Activated naive CD4-positive, alpha-beta T cell treated with anti-CD3 and anti-CD28 coated beads for 36 hours (primary cell): ENCODE results near the gene TANC1. TPM values are rescaled to one million over a fixed set of nuclear protein-coding genes. Genes with fewer than 3 reads are reported as not detected.

Source experiments
- CTCF ChIA-PET: fragments of 350-600 bp; sonication (Branson Sonifier 250); formaldehyde crosslinking; loops from one replicate; lab custom pipeline; 2021; ENCODE audit warnings: antibody characterized with exemption; lab: Charles Lee
- DNase-seq: peaks from one replicate; pipeline ENCODE4 v3.0.0-alpha.2; 2020
- H3K27ac Mint-ChIP-seq: one replicate; pipeline ENCODE4 v1.8.0; 2021; ENCODE audit warnings: mild to moderate bottlenecking, mixed read lengths
- H3K27me3 Mint-ChIP-seq: one replicate; pipeline ENCODE4 v1.8.0; 2021; ENCODE audit warnings: low read depth, mixed read lengths
- H3K36me3 Mint-ChIP-seq: one replicate; pipeline ENCODE4 v1.8.0; 2021; ENCODE audit warnings: low read depth, mixed read lengths
- H3K4me1 Mint-ChIP-seq: one replicate; pipeline ENCODE4 v1.8.0; 2021; ENCODE audit warnings: low read depth, mixed read lengths
- H3K4me3 Mint-ChIP-seq: one replicate; pipeline ENCODE4 v1.8.0; 2021; ENCODE audit warnings: mild to moderate bottlenecking, moderate library complexity, mixed read lengths
- H3K9me3 Mint-ChIP-seq: one replicate; pipeline ENCODE4 v1.8.0; 2021; ENCODE audit warnings: mixed read lengths
- intact Hi-C: fragments of 100-400 bp; cut with micrococcal nuclease; formaldehyde crosslinking; loops from one replicate; pipeline ENCODE4 v1.15.1; 2023
- total RNA-seq, 2 experiments: library from RNA; stranded (reverse); gene quantifications; one replicate each; pipeline ENCODE4 v1.2.3, GENCODE V29; 2021

The TANC1 gene
- total RNA-seq, 2 experiments from 2014 or later: 2.0 to 2.3 TPM

- Mint-ChIP-seq H3K9me3 (no peaks in the 10 kb centered on the region), H3K36me3 (no peaks in the 10 kb centered on the region), H3K27ac (no peak overlapping the region), H3K4me1 (peaks cover 8% of the 10 kb centered on the region), H3K27me3 (no peaks in the 10 kb centered on the region), H3K4me3 (no peak overlapping the region)
- DNase-seq: no peak
- CTCF ChIA-PET: interaction anchor here (0.6 to 3.6 kb wide), 53 partner anchors 8 to 593 kb away, joined by 3 to 61 read pairs (median 4); partner anchors contain the start of genes MARCHF7 and TANC1
- intact Hi-C loops: loop anchor here (1.0 to 2.0 kb wide), 5 partner anchors 83 to 364 kb away; partner anchors contain the start of gene TANC1
Observed at GRCh38 chr2:159118859-159119500, 150.5 kb downstream of the TANC1 start.

GRCh38 chr2:159119652-159120257 lies 151.3 kb downstream of the TANC1 start:
- no peak overlapping the region for H3K4me3 Mint-ChIP-seq
- no peak overlapping the region for H3K27ac Mint-ChIP-seq
- CTCF ChIA-PET: interaction anchor here (0.5 to 3.6 kb wide), 20 partner anchors 9 to 848 kb away, joined by 3 to 61 read pairs (median 4); no protein-coding TSS in a partner anchor
- DNase-seq: no peak
- H3K36me3 Mint-ChIP-seq: no peaks in the 10 kb centered on the region
- peaks cover 16% of the 10 kb centered on the region for H3K4me1 Mint-ChIP-seq
- intact Hi-C loops: loop anchor here (2.0 to 5.0 kb wide), 2 partner anchors 151 to 593 kb away; partner anchors contain the start of genes MARCHF7 and TANC1
- H3K27me3 Mint-ChIP-seq: no peaks in the 10 kb centered on the region
- no peaks in the 10 kb centered on the region for H3K9me3 Mint-ChIP-seq

GRCh38 chr2:159123786-159124185 lies 155.3 kb downstream of the TANC1 start:
- H3K36me3 Mint-ChIP-seq: no peaks in the 10 kb centered on the region
- no peaks in the 10 kb centered on the region for H3K9me3 Mint-ChIP-seq
- H3K4me3 Mint-ChIP-seq: no peak overlapping the region
- H3K27ac Mint-ChIP-seq: no peak overlapping the region
- CTCF ChIA-PET: interaction anchor here (0.6 to 0.9 kb wide), 2 partner anchors 10 to 81 kb away, joined by 3 read pairs; no protein-coding TSS in a partner anchor
- H3K4me1 Mint-ChIP-seq: peaks cover 19% of the 10 kb centered on the region
- intact Hi-C loops: loop anchor here (2.0 to 5.0 kb wide), 3 partner anchors 61 to 845 kb away; partner anchors contain the start of gene MARCHF7
- H3K27me3 Mint-ChIP-seq: no peaks in the 10 kb centered on the region
- no peak for DNase-seq

GRCh38 chr2:159124441-159124911 lies 156.0 kb downstream of the TANC1 start:
- Mint-ChIP-seq H3K27me3 (no peaks in the 10 kb centered on the region), H3K36me3 (no peaks in the 10 kb centered on the region), H3K27ac (peak overlapping the region; percentile 82), H3K4me1 (peaks cover 20% of the 10 kb centered on the region), H3K4me3 (no peak overlapping the region), H3K9me3 (no peaks in the 10 kb centered on the region)
- intact Hi-C loops: loop anchor here (2.0 to 5.0 kb wide), 3 partner anchors 60 to 844 kb away; partner anchors contain the start of gene MARCHF7
- DNase-seq: peak; percentile 60
- CTCF ChIA-PET: interaction anchor here (0.6 to 1.3 kb wide), 7 partner anchors 8 to 295 kb away, joined by 3 to 6 read pairs (median 3); no protein-coding TSS in a partner anchor

GRCh38 chr2:159124931-159125467 lies 156.6 kb downstream of the TANC1 start:
- Mint-ChIP-seq H3K4me1 (peaks cover 22% of the 10 kb centered on the region), H3K27ac (peak overlapping the region; percentile 82), H3K36me3 (no peaks in the 10 kb centered on the region), H3K4me3 (no peak overlapping the region), H3K27me3 (no peaks in the 10 kb centered on the region), H3K9me3 (no peaks in the 10 kb centered on the region)
- intact Hi-C loops: loop anchor here (2.0 to 5.0 kb wide), 3 partner anchors 60 to 844 kb away; partner anchors contain the start of gene MARCHF7
- no peak for DNase-seq
- CTCF ChIA-PET: interaction anchor here (0.8 to 1.3 kb wide), 4 partner anchors 8 to 223 kb away, joined by 3 to 6 read pairs (median 4); no protein-coding TSS in a partner anchor

GRCh38 chr2:159125858-159126257 lies 157.4 kb downstream of the TANC1 start:
- Mint-ChIP-seq H3K27me3 (no peaks in the 10 kb centered on the region), H3K4me1 (peaks cover 23% of the 10 kb centered on the region), H3K36me3 (no peaks in the 10 kb centered on the region), H3K4me3 (no peak overlapping the region), H3K27ac (no peak overlapping the region), H3K9me3 (no peaks in the 10 kb centered on the region)
- intact Hi-C loops: loop anchor here (2.0 kb wide), 2 partner anchors 59 to 843 kb away; no protein-coding TSS in a partner anchor
- no peak for DNase-seq
- CTCF ChIA-PET: interaction anchor here (0.6 kb wide), 1 partner anchor 10 kb away, joined by 4 read pairs; no protein-coding TSS in a partner anchor

GRCh38 chr2:159126432-159127022 lies 158.1 kb downstream of the TANC1 start:
- no peak overlapping the region for H3K27ac Mint-ChIP-seq
- no peak overlapping the region for H3K4me3 Mint-ChIP-seq
- no peaks in the 10 kb centered on the region for H3K27me3 Mint-ChIP-seq
- CTCF ChIA-PET: interaction anchor here (0.5 to 0.9 kb wide), 2 partner anchors 8 to 1595 kb away, joined by 3 to 5 read pairs; no protein-coding TSS in a partner anchor
- no peaks in the 10 kb centered on the region for H3K36me3 Mint-ChIP-seq
- no peak for DNase-seq
- intact Hi-C loops: no loop called here
- H3K4me1 Mint-ChIP-seq: peaks cover 23% of the 10 kb centered on the region
- H3K9me3 Mint-ChIP-seq: no peaks in the 10 kb centered on the region

GRCh38 chr2:159128191-159128590 lies 159.8 kb downstream of the TANC1 start:
- Mint-ChIP-seq H3K4me3 (no peak overlapping the region), H3K27me3 (no peaks in the 10 kb centered on the region), H3K36me3 (no peaks in the 10 kb centered on the region), H3K27ac (no peak overlapping the region), H3K9me3 (no peaks in the 10 kb centered on the region), H3K4me1 (peaks cover 23% of the 10 kb centered on the region)
- CTCF ChIA-PET: interaction anchor here (2.5 kb wide), 1 partner anchor 9 kb away, joined by 9 read pairs; no protein-coding TSS in a partner anchor
- intact Hi-C loops: no loop called here
- no peak for DNase-seq

GRCh38 chr2:159129269-159129668 lies 160.8 kb downstream of the TANC1 start:
- DNase-seq: no peak
- H3K36me3 Mint-ChIP-seq: no peaks in the 10 kb centered on the region
- peaks cover 16% of the 10 kb centered on the region for H3K4me1 Mint-ChIP-seq
- H3K27me3 Mint-ChIP-seq: no peaks in the 10 kb centered on the region
- CTCF ChIA-PET: interaction anchor here (1.2 to 2.5 kb wide), 2 partner anchors 10 to 60 kb away, joined by 4 to 9 read pairs; no protein-coding TSS in a partner anchor
- intact Hi-C loops: no loop called here
- H3K27ac Mint-ChIP-seq: no peak overlapping the region
- H3K4me3 Mint-ChIP-seq: no peak overlapping the region
- no peaks in the 10 kb centered on the region for H3K9me3 Mint-ChIP-seq

GRCh38 chr2:159129824-159130223 lies 161.4 kb downstream of the TANC1 start:
- H3K4me3 Mint-ChIP-seq: no peak overlapping the region
- CTCF ChIA-PET: interaction anchor here (0.7 to 2.5 kb wide), 3 partner anchors 11 to 59 kb away, joined by 4 to 9 read pairs (median 4); no protein-coding TSS in a partner anchor
- peaks cover 11% of the 10 kb centered on the region for H3K4me1 Mint-ChIP-seq
- no peak overlapping the region for H3K27ac Mint-ChIP-seq
- H3K9me3 Mint-ChIP-seq: no peaks in the 10 kb centered on the region
- H3K36me3 Mint-ChIP-seq: no peaks in the 10 kb centered on the region
- intact Hi-C loops: no loop called here
- DNase-seq: no peak
- no peaks in the 10 kb centered on the region for H3K27me3 Mint-ChIP-seq

GRCh38 chr2:159130302-159130701 lies 161.9 kb downstream of the TANC1 start:
- no peak for DNase-seq
- intact Hi-C loops: no loop called here
- Mint-ChIP-seq H3K9me3 (no peaks in the 10 kb centered on the region), H3K27ac (no peak overlapping the region), H3K36me3 (no peaks in the 10 kb centered on the region), H3K4me1 (peaks cover 6% of the 10 kb centered on the region), H3K4me3 (no peak overlapping the region), H3K27me3 (no peaks in the 10 kb centered on the region)
- CTCF ChIA-PET: interaction anchor here (0.7 to 2.5 kb wide), 4 partner anchors 9 to 14 kb away, joined by 3 to 9 read pairs (median 4); no protein-coding TSS in a partner anchor
